HG02763 (cell line): ENCODE measurements around the gene BEND6.
"Not testable (repeated sequence)": the region's sequence is repeated elsewhere in the genome, so short reads cannot be mapped to it uniquely, and the experiment has no call there.

Experiments used
- ATAC-seq: cut with Tn5 transposase; IDR thresholded peaks from one replicate; pipeline ENCODE4 v1.9.1; 2021; ENCODE audit warnings: mild to moderate bottlenecking, moderate library complexity; ENCODE audit not compliant: unreplicated experiment

Gene BEND6

GRCh38 chr6:57026001-57026400, 71.1 kb downstream of the BEND6 start:
- no peak for ATAC-seq

GRCh38 chr6:57027301-57027700, 72.4 kb downstream of the BEND6 start:
- ATAC-seq = no peak

GRCh38 chr6:57029213-57029612, 74.3 kb downstream of the BEND6 start:
- no peak for ATAC-seq

- ATAC-seq = no peak
These were observed 78.3 kb downstream of the BEND6 start for GRCh38 chr6:57033228-57033627.

- no peak for ATAC-seq
These were observed 80.6 kb downstream of the BEND6 start for GRCh38 chr6:57035549-57035948.

- no peak for ATAC-seq
These were observed 84.0 kb downstream of the BEND6 start for GRCh38 chr6:57038906-57039305.

- ATAC-seq = no peak
These were observed 85.1 kb downstream of the BEND6 start for GRCh38 chr6:57040011-57040410.

GRCh38 chr6:57044061-57044460, 89.2 kb downstream of the BEND6 start:
- ATAC-seq = not testable (repeated sequence)

- ATAC-seq = no peak
These were observed 89.7 kb downstream of the BEND6 start for GRCh38 chr6:57044568-57044967.

- peak; percentile 95 for ATAC-seq
These were observed 91.7 kb downstream of the BEND6 start, which contains the start of gene KIAA1586 for GRCh38 chr6:57046332-57047256. Gene KIAA1586 (plus strand): TSS chr6:57046693. CDS start chr6:57046756, 63 bp downstream.

GRCh38 chr6:57047257-57047585, 92.3 kb downstream of the BEND6 start:
- ATAC-seq = peak; percentile 10

GRCh38 chr6:57047859-57048258, 93.0 kb downstream of the BEND6 start:
- ATAC-seq = not testable (repeated sequence)

GRCh38 chr6:57048577-57048976, 93.7 kb downstream of the BEND6 start:
- ATAC-seq = no peak

- ATAC-seq = no peak
These were observed 108.9 kb downstream of the BEND6 start for GRCh38 chr6:57063847-57064246.

- no peak for ATAC-seq
These were observed 109.9 kb downstream of the BEND6 start for GRCh38 chr6:57064809-57065208.

- ATAC-seq = no peak
These were observed 113.2 kb downstream of the BEND6 start for GRCh38 chr6:57068061-57068460.

GRCh38 chr6:57069228-57069627, 114.3 kb downstream of the BEND6 start:
- no peak for ATAC-seq

- no peak for ATAC-seq
These were observed 115.0 kb downstream of the BEND6 start for GRCh38 chr6:57069920-57070331.

GRCh38 chr6:57072108-57072507, 117.2 kb downstream of the BEND6 start:
- no peak for ATAC-seq

- ATAC-seq = no peak
These were observed 119.5 kb downstream of the BEND6 start for GRCh38 chr6:57074383-57074782.

- ATAC-seq = no peak
These were observed 120.2 kb downstream of the BEND6 start for GRCh38 chr6:57075092-57075491.
